Right ventricle myocardium inferior (tissue), 1 donor: ENCODE measurements around the gene BANP. TPM values are rescaled to one million over a fixed set of nuclear protein-coding genes. Genes with fewer than 3 reads are reported as not detected.
"Not testable (repeated sequence)": the region's sequence is repeated elsewhere in the genome, so short reads cannot be mapped to it uniquely, and the experiment has no call there.

ENCODE experiments used
- ATAC-seq: fragments of 200-7000 bp; cut with Tn5 transposase; one replicate; pipeline ENCODE4 v1.9.1; 2020; ENCODE audit warnings: mild to moderate bottlenecking, moderate library complexity
- DNase-seq: peaks from one replicate; pipeline ENCODE4 v3.0.0; 2021; ENCODE audit errors: missing footprints
- intact Hi-C: fragments of 100-400 bp; cut with DNase I; formaldehyde crosslinking; loops from one replicate; pipeline ENCODE4 v1.11.0; 2022
- total RNA-seq: library from RNA; stranded (reverse); fragmentation: NEBNext Ultra II Directional; extraction: Animal tissue kit (Norgen Biotek cat#: 25700); gene quantifications from one replicate; pipeline ENCODE4 v1.2.1, GENCODE V29; 2021
- donor health status: DM: no; HTN: yes; CAD: no; lungs with severe emphysema.

BANP gene
- total RNA-seq, 1 donor from 2014 or later: 12.8 TPM

DNA sequence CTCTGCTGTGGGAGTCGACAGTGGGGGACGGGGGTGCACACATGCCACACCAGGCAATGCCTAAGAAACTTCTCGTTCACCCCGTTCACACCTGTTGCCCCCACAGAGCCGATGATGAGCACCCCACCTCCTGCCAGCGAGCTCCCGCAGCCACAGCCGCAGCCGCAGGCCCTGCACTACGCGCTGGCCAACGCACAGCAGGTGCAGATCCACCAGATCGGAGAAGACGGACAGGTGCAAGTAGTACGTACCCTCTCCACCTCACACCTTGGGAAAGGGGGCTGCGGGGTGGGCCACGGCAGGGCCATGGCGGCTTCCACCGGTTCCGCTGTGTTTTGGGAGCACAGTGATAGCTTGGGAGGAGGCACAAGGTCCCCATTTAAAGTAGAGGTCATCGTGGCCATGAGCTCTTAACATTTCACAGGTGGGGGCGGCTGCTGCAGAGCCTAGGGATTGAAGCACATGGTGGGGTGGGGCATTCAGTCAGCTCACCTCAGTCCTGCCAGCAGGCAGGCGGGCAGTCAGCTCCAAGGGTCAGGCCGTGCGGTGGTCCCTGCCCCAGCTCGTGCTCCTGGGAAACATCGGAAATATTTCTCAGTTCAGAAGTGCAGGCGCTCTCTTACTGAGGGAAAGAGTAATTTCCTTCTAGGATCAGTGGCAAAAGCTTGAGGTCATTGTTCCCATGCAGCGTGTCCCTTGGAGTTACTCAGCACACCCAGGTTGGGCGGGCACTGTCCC, 81.9 kb downstream of the BANP start:
- DNase-seq, ATAC-seq, intact Hi-C loops: not testable (repeated sequence)

DNA sequence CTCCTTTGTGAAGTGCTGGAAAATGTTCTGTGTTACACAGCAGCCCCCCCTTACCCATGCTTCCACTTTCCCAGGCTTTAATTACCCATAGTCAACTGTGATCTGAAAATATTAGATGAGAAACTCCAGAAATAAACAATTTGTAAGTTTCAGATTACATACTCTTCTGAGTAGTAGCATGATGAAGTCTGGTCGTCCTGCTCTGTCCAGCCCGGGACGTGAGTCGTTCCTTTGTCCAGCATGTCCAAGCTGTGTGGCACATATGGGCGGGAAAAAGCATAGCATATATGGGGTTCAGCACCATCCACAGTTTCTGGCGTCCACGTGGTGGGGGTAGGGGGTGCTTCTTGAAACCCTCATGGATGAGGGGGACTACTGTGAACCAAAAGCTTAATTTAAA, 83.5 kb downstream of the BANP start:
- intact Hi-C loops: no loop called here
- ATAC-seq (no peak), DNase-seq (no peak)

DNA sequence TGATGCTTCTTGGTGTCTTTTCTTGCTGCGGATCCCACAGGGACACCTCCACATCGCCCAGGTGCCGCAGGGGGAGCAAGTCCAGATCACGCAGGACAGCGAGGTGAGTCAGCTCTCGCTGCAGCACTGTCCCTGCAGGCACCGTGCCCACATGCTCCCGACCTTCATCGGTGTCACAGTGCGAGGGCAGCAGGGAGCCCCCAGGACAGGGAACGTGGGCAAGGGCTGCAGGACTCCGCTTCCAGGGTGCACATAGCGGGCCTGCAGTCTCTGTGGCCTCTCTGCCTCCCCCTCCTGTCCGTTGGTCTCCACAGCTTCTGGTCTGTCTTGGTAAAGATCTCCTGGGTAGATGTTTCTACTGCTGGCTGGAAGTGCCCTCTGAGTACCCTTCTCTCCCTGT, 84.1 kb downstream of the BANP start:
- no peak for DNase-seq
- no peak for ATAC-seq
- intact Hi-C loops: no loop called here

DNA sequence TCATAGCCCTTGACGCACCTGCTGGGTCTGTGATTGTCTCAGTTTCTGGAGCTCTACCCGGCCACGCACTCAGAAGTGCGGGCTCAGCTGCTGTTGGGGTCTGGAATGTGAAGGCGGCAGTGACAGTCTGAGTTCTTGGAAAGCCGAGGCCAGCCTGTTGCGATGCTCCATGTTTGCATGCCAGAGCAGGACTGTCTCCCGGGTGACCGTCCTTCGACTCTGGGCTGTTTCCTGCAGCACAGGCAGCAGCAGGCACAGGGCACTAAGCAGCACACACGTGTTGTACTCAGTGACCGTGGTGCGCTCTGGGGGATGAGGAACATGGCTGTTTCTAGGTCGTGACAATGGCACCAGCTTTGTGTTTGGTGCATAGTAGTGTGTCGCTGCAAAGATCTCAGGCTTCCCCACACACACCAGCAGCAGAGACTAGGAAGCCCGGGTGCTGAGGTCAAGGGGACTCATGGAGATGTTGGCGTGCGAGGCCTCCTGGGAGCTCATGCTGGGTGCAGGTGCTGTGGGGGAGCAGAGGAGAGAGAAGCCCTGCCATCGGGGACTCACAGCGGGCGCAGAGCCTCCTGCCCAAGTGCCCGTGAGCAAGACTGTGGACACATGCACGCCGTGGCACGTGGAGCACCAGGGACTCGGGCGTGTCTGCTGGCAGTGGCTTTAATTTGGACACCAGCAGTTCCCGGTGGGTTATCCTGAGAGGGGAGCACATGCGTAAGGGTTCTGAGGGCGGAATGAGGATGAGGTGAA, 84.8 kb downstream of the BANP start:
- intact Hi-C loops: not testable (repeated sequence)
- ATAC-seq: peak; percentile 69

DNA sequence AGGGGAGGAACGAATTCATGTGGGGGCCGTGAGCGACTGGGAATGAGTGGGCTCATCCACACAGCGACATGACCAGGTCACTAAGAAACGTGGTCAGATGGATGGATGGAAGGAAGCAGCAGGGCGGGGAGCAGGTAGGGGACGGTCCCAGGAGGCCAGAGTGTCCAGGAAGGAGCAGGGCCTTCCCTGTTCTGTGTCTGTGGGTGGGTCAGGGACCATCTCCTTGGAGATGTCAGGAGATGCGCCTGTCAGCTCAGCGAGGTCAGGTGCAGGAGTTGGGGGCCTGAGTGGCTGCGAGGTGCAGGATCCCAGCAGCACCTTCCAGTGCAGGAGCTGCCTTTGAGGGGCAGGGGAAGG, 85.4 kb downstream of the BANP start:
- DNase-seq, ATAC-seq, intact Hi-C loops: not testable (repeated sequence)

More for the DNA sequence above, 84.8 kb downstream of the BANP start:
- DNase-seq: not testable (repeated sequence)

DNA sequence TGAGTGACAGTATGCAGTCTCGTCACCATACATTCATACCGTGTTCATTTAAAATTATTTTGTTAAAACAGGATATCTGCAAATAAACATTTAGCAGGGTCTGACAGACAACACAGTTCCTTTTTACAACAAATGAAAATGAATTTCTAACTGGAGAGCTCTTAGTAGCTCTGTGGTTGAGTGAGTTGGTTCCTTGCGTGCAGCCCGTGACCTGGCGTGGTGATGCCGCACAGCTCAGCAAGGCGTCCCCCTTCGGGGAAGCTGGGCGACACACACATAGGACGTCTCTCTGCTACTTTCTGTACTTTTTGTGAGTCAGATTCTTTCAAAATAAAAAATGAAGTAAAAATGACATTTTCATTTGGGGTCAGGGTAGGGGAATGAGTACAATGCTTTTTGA, 86.1 kb downstream of the BANP start:
- ATAC-seq, DNase-seq, intact Hi-C loops: not testable (repeated sequence)

DNA sequence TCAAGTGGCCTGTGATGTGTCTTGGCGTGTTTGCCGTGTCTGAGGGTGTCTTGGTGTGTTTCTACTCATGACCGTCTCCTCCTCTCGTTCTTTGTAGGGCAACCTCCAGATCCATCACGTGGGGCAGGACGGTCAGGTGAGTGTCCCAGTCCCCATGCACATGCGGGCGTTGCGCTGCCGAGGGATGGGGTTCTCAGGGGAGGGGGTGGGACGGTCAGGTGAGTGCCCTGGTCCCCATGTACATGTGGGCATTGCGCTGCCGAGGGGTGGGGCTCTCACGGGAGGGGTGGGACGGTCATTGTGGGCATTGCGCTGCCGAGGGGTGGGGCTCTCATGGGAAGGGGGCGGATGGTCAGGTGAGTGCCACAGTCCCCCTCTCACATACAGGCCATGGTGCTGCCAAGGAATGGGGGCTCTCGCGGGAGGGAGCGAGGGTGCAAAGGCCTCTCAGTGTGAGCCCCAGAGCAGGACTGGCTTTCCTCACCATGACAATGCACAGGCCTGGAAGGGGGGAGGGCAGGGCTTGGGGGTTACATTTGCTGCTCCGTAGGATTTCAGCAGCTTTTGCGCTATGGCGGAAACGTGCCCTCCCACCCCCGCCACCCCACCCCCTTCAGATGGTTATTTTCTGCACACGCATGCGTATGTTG, 86.8 kb downstream of the BANP start:
- DNase-seq, intact Hi-C loops, ATAC-seq: not testable (repeated sequence)

DNA sequence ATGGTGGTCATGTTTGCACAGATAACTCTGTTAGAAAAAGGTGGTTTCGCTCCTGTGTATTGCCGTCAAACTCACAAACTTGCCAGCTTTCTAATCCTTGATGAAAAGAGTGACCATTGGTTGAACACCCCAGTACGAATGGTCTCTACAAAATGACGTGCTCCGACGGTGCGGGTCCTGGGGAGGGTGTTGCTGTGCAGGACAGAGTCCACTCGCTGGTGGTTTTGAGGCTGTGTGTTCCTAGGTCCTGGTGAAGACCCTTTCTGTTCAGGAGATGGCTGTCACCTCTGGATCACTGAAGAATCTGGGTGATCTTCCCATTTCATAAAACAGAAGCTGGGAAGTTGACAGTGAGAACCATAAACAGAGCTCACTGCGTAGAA, 87.3 kb downstream of the BANP start:
- intact Hi-C loops, DNase-seq, ATAC-seq: not testable (repeated sequence)

DNA sequence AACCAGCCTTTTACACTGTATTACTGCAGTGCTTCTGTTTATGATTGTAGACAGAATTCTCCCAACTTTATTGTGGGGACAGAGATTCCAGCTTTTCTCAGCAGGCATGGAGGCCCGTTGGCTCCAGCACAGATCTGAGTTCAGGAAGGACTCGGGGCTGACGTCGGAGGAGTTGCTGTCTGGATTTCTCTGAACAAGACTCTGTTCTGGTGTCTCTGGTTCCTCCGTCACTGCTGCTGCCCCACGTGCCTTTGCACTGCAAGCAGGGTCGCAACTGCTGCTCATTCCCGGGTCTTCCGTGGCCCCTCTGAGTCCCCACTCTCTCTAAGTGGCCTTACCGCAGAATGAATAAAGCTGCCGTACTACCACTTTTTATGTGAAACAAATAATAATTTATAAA, 88.4 kb downstream of the BANP start:
- intact Hi-C loops: no loop called here
- ATAC-seq: no peak

DNA sequence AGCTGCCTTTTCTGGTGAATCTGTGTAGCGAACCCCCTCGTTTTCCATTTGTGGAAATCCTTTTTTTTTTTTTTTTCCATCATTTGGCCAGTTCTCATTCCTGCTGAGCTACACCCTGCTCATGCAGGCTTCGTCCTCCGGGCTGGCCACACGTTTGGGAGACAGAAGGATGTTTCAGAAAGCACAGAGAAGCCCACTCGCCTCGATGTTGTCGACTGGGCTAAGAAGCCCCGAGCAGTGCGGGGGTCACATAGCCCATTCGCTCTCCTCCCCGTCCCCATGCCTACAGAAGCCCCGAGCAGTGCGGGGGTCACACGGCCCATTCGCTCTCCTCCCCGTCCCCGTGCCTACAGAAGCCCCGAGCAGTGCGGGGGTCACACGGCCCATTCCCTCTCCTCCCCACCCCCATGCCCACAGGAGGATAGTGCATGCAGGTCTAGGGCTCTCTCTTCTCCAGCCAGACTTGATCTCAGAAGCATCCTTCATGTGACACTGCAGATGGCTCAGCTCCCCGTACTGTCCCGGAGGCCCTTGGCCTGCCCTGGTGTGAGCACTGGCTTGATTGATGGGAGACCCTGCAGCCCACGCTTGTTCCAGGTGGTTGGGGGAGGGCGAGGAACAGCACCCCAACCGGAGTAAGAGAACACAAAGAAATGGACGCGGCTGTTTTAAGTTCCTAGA, 89.1 kb downstream of the BANP start:
- DNase-seq, ATAC-seq, intact Hi-C loops: not testable (repeated sequence)

More for the DNA sequence above, 88.4 kb downstream of the BANP start:
- no peak for DNase-seq

DNA sequence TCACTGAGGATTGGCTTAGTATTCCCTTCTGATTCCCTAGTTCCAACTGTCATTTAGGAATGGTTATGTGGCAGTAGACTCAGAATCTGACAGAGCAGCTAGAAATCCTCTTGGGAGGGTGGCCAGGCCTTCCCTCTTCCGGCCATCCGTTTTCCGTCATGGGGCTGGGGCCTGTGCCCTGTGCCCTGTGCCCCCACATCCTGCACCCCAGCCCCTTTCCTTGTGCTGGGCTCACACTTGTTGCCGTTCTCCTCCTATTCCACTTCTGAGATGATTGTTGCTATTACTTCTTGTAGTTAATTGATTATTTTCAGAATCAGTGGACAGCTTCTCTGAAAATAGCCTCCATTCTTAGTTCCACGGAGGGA, 89.6 kb downstream of the BANP start:
- DNase-seq, ATAC-seq, intact Hi-C loops: not testable (repeated sequence)

DNA sequence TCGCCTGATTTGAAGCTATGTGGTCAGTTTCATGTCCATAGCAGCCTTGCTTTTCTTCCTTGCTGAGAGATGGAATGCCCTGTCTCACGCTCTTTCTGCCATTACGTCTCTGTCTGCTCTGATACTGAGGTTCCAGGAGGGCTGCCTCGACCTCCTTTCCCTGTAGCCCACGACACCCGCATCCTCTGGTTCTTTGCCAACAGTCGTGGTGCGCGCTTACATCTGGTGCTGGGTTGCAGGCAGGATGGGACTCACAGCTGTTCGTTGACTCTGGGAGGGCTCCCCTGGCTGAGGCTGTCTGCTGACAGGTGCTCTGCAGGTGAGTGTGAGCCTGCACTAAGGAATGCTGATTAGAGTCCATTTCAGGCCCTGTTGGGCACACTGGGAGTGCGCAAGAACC, 90.3 kb downstream of the BANP start:
- intact Hi-C loops, DNase-seq, ATAC-seq: not testable (repeated sequence)

DNA sequence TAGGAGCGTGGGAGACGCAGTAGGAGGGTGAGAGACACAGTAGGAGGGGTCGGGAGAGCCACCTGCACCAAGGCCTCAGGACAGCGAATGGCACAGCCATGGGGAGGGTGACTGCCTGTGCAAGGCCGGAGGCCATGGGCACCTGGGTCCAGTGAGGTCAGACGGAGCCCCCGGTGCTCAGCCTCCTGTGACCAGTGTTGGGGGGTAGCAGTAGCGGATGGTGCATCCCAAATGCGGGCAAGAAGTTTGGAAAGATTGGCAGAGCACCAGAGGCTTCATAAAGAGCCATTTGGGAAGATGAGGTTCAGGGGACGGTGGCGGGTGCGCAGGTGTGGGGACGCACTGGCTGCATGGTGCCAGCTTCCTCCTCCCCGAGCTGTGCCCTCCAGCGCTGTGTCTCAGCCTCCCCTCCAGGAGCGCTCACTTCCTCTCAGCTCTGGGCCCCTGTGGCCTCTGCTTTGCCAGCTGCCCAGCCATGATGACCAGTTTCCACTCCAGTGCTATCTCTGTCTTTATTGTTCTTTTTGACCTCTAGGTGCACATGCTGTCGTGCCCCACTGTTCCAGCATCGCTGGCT, 90.8 kb downstream of the BANP start:
- DNase-seq, intact Hi-C loops, ATAC-seq: not testable (repeated sequence)

DNA sequence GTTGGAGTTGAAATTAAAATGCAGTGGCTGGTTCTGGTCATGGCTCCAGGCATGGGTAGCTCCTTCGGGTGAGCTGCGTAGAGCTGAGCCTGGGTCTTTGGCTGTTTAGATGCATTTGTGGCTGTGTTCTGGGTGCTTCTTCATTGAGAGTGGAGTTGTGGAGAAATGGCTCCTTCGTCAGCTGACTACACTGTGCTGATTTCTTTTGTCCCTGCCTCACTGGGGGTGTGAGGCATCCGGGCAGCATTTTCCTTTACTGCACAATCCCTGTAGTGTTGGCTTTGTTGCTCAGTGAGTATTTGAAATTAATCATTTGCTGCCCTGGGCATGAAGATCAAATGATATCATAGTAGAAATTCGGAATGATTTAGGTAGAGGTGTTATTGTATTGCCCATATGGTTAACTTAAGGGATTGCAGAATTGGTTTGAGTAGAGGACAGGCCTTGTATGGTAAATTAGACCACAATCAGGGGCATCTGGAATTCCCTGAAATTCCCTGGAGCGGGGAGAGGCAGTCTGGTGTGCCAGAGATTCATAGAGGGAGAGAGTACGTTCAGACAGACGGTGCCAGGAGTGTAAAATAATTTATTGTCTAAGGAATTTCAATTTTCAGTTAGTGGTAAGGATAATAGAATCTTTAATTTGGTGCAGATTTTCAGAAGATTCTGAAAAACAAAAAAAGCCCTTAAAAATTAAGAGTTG, 92.1 kb downstream of the BANP start:
- DNase-seq, intact Hi-C loops, ATAC-seq: not testable (repeated sequence)

DNA sequence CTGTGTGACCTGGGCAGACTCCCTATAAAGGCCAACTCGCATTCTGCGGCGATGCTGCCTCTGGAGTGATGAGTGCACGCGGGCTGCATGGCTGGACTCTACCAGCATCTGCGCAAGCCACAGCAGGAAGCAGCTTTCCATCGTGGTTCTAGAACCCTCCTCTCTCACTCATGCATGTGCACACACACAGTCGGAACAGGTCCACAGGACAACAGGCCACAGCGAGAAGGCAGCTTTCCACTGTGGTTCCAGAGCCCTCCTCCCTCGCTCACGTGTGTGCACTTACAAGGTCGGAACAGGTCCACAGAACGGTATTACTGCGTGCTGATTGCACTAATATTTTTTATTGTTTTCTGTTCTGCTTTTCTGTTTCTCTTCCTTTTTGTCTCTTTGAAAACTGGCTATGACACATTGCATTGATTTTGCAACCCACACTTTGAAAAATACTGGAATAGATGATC, 92.9 kb downstream of the BANP start:
- ATAC-seq: peak; percentile 26
- DNase-seq, intact Hi-C loops: not testable (repeated sequence)

DNA sequence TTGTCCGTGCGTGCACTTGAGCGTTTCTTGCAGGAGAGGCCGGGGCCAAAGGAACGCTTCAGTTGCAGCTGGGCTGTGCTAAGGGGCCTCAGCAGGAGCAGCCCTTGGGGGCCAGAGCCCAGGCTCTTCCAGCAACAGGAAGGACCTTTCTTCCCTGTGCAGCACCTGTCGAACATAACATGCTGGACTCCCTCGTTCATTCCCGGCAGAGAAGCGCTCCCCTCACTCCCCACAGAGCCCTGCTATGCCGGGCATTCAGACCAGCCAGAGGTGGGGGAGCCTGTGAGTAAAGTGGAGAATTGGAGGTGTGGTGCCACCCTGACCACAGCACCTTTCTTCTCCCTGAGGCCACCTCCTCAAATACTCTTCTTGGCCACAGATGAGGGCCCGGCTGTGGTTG, 94.1 kb downstream of the BANP start:
- intact Hi-C loops, ATAC-seq, DNase-seq: not testable (repeated sequence)

DNA sequence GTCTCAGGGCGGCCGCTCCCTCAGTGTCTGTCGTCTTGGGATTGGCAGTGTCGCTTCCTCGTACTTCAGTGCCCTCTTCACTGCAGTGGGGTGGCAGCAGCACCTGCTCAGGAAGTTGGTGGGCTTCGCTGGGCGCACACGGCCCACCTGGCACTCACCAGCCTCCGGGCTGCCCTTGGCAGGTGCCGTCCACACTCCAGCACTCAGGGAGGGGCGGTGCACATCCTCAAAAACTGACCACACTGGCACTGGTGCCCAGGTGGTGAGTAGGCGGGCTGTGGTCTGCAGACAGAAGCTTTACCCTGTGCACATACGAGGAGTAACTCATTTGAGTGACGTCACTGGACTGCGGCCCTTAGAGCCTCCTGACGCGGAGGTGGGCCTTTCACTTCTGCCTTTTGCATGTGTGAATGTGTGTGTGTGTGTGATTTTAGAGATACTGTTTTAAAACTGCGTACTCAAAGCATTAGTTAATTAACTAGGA, 94.6 kb downstream of the BANP start:
- intact Hi-C loops: no loop called here
- ATAC-seq (no peak), DNase-seq (no peak)

DNA sequence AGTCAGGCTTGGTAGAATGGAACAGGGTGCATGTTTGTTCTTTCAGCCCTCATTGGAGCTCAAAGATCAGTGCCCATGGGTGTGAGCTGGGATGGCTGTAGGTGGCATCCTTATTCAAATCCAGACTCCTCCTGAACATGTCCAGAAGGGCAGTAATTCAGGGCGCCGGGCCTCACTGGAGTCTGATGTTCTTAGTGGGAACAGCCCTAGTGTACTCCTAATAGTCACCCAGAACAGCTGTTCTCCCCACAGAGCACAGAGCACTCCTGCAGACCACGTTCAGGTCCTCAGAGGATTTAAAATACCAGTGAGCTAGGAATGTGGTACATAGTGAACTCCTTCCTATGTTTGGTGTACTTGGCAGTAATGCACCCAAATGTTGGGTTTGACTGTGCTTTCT, 96.2 kb downstream of the BANP start:
- no peak for ATAC-seq
- no peak for DNase-seq
- intact Hi-C loops: no loop called here
